C4-2B (cell line): ENCODE results near the gene PGLYRP2.

Experiments
- H3K27ac ChIP-seq: fragments of 450-650 bp; 2 replicates; pipeline ENCODE4 v1.5.1; 2017
- ZFX ChIP-seq: fragments of 450-650 bp; IDR thresholded peaks from 2 replicates; pipeline ENCODE4 v1.6.1; 2017
- TF ChIP-seq, protein P1 (sequence below): fragments of 450-650 bp; conservative IDR thresholded peaks from 2 replicates; pipeline ENCODE4 v1.5.1; 2017; ENCODE audit warnings: mild to moderate bottlenecking

PGLYRP2 gene

DNA sequence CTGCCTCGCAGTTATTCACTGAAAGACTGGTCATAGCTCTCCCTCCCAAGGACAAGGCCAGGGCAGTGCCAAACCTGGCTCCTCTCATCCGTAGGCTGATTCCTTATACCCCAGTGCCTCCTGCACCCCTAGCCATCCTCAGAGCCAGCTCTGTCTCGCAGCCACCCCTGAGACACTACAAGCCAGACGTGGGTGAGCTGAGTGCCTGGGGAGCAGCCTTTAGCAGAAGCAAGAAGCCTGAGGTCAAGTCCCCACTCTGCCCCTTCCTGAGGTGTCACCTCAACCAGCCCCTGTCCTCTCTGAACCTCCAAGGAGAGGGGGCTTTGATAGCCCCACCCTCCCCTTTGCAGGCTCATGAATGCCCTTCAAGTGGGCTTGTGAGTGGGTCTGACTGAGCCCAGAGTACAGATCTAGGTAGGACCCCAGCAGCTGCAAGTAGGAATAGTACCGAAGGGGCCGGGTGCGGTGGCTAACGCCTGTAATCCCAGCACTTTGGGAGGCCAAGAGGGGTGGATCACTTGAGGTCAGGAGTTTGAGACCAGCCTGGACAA, 45.7 kb downstream of the PGLYRP2 start:
- TF ChIP-seq, protein P1, sequence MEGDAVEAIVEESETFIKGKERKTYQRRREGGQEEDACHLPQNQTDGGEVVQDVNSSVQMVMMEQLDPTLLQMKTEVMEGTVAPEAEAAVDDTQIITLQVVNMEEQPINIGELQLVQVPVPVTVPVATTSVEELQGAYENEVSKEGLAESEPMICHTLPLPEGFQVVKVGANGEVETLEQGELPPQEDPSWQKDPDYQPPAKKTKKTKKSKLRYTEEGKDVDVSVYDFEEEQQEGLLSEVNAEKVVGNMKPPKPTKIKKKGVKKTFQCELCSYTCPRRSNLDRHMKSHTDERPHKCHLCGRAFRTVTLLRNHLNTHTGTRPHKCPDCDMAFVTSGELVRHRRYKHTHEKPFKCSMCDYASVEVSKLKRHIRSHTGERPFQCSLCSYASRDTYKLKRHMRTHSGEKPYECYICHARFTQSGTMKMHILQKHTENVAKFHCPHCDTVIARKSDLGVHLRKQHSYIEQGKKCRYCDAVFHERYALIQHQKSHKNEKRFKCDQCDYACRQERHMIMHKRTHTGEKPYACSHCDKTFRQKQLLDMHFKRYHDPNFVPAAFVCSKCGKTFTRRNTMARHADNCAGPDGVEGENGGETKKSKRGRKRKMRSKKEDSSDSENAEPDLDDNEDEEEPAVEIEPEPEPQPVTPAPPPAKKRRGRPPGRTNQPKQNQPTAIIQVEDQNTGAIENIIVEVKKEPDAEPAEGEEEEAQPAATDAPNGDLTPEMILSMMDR, result no peak
- TF ChIP-seq ZFX, result no peak

GRCh38 chr19:15432629-15433518, 46.4 kb downstream of the PGLYRP2 start:
- H3K27ac ChIP-seq, result peak overlapping the region; percentile 80
- 0 out of 2 replicates have a peak, but pooled peaks have one; percentile 11 for TF ChIP-seq ZFX
- TF ChIP-seq, protein P1, result no peak

More for the DNA sequence above, 45.7 kb downstream of the PGLYRP2 start:
- H3K27ac ChIP-seq, result peak overlapping the region; percentile 80

- TF ChIP-seq, protein P1, result no peak
- TF ChIP-seq ZFX, result peak; percentile 56; the same call in 1 of the 2 replicates
- H3K27ac ChIP-seq, result peak overlapping the region; percentile 80
Measured at GRCh38 chr19:15432018-15432494, 47.2 kb downstream of the PGLYRP2 start.

DNA sequence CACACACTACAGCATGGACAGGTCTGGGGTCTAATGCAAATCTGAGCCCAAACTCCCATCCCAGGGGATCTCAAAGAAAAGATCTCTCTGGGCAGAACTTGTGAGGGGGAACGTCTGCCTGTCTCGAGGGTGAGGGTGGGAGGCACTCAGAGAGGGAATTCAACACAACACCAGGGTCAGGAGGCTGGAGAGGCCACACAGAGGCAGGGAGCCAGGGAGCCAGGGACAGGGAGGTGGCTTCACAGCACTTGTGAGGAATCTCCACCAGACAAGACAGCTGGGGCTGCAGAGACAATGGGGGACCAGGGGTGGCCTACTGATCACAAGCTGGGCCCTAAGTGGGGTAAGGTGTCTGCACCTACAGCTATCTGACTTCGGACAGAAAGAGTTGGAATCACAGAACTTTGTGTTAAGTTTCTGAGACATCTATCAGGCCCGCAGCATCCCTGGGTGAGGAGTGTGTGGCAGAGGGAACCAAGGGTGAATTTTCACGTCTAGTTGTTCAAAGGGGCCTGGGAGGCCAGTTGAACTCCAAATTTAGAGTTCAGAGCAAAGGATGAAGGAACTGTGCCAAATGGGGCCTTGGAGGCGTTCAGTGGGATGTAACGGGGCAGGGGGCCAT, 47.8 kb downstream of the PGLYRP2 start:
- peak overlapping the region; percentile 80 for H3K27ac ChIP-seq
- TF ChIP-seq ZFX, result no peak

DNA sequence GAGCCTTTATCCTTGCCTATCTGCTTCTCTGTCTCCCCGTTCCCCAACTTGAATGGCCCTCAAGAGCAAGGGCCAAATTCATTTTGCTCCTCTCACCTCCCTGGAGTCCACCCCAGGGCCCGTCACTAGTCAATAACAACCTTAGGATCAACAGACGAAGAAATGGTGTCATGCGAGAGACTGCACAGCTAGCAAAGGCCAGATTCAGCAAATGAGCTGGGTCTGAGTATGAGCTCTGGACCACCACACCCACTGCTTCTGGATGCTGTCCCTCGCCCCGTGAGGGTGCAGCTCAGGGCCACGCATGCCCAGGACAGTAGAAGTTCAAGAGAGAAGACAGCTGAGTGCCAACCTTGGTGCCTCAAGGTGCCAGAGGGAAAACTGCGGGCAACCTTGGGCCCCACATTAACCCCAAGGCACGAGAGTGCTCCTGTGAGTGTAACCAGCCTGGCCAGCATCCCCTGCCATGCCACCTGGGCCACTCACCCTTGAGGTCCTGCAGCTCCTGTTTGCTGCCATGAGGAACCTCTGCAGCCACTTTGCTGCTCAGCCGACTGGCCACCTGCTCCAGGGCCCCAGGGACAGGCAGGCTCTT, 48.7 kb downstream of the PGLYRP2 start:
- no peak for TF ChIP-seq ZFX
- TF ChIP-seq, protein P1, result no peak
- peak overlapping the region; percentile 80 for H3K27ac ChIP-seq

GRCh38 chr19:15429825-15430467, 49.4 kb downstream of the PGLYRP2 start:
- TF ChIP-seq, protein P1, result no peak
- TF ChIP-seq ZFX, result no peak
- 0 out of 2 replicates have a peak overlapping the region, but pooled peaks have one; percentile 80 for H3K27ac ChIP-seq
